ENCODE measurements around the gene NLRP7.
"Not testable (repeated sequence)": the region's sequence is repeated elsewhere in the genome, so short reads cannot be mapped to it uniquely, and the experiment has no call there.

The NLRP7 gene

GRCh38 chr19:54923276-54923675 lies 24.1 kb downstream of the NLRP7 start:
- TF ChIP-seq CTCF (IDR thresholded peaks at IDR 0.05; ENCODE audit: insufficient read depth, low read length): no peak
- no peak for TF ChIP-seq SPI1 (IDR thresholded peaks at IDR 0.05; ENCODE audit: borderline replicate concordance, low read depth)
- no peak for TF ChIP-seq REST (IDR thresholded peaks at IDR 0.05; ENCODE audit: insufficient replicate concordance, low read depth)
- no peak for TF ChIP-seq GABPA (IDR thresholded peaks at IDR 0.05; ENCODE audit: low read depth)
- TF ChIP-seq POLR2AphosphoS5 (IDR thresholded peaks at IDR 0.05; ENCODE audit: low read depth): no peak
- no peak overlapping the region for H3K27ac ChIP-seq (replicated peaks)
- H3K4me3 ChIP-seq (replicated peaks; ENCODE audit: insufficient read depth, low read length): no peak overlapping the region
- DNase-seq (ENCODE audit: low read depth in 1 of 2, low spot score in 1 of 2): no peak
- H3K27me3 ChIP-seq (ENCODE audit: insufficient read depth, poor library complexity, severe bottlenecking): no peaks in the 10 kb centered on the region

GRCh38 chr19:54921082-54921481 lies 26.2 kb downstream of the NLRP7 start:
- H3K27me3 ChIP-seq (ENCODE audit: insufficient read depth, poor library complexity, severe bottlenecking): no peaks in the 10 kb centered on the region
- no peak overlapping the region for H3K27ac ChIP-seq (replicated peaks)
- no peak for TF ChIP-seq REST (IDR thresholded peaks at IDR 0.05; ENCODE audit: insufficient replicate concordance, low read depth)
- TF ChIP-seq POLR2AphosphoS5 (IDR thresholded peaks at IDR 0.05; ENCODE audit: low read depth): no peak
- TF ChIP-seq CTCF (IDR thresholded peaks at IDR 0.05; ENCODE audit: insufficient read depth, low read length): no peak
- no peak for TF ChIP-seq SPI1 (IDR thresholded peaks at IDR 0.05; ENCODE audit: borderline replicate concordance, low read depth)
- TF ChIP-seq GABPA (IDR thresholded peaks at IDR 0.05; ENCODE audit: low read depth): no peak
- no peak overlapping the region for H3K4me3 ChIP-seq (replicated peaks; ENCODE audit: insufficient read depth, low read length)
- DNase-seq (ENCODE audit: low read depth in 1 of 2, low spot score in 1 of 2): no peak

- H3K27me3 ChIP-seq (ENCODE audit: insufficient read depth, poor library complexity, severe bottlenecking): not testable (repeated sequence)
Observed at GRCh38 chr19:54919646-54920563, 27.4 kb downstream of the NLRP7 start.

GRCh38 chr19:54918499-54918898 lies 28.8 kb downstream of the NLRP7 start:
- Histone ChIP-seq H3K27ac (replicated peaks) (no peak overlapping the region), H3K27me3 (ENCODE audit: insufficient read depth, poor library complexity, severe bottlenecking) (no peaks in the 10 kb centered on the region), H3K4me3 (replicated peaks; ENCODE audit: insufficient read depth, low read length) (no peak overlapping the region)
- DNase-seq (ENCODE audit: low read depth in 1 of 2, low spot score in 1 of 2): no peak
- no peak for TF ChIP-seq POLR2AphosphoS5 (IDR thresholded peaks at IDR 0.05; ENCODE audit: low read depth)
- no peak for TF ChIP-seq SPI1 (IDR thresholded peaks at IDR 0.05; ENCODE audit: borderline replicate concordance, low read depth)
- TF ChIP-seq REST (IDR thresholded peaks at IDR 0.05; ENCODE audit: insufficient replicate concordance, low read depth): no peak
- no peak for TF ChIP-seq CTCF (IDR thresholded peaks at IDR 0.05; ENCODE audit: insufficient read depth, low read length)
- no peak for TF ChIP-seq GABPA (IDR thresholded peaks at IDR 0.05; ENCODE audit: low read depth)

More at GRCh38 chr19:54919646-54920563, 27.4 kb downstream of the NLRP7 start:
- DNase-seq (ENCODE audit: low read depth in 1 of 2, low spot score in 1 of 2): peak in 1 of 2 experiments; percentile 41
- not testable (repeated sequence) for H3K4me3 ChIP-seq (replicated peaks; ENCODE audit: insufficient read depth, low read length); H3K27ac ChIP-seq (replicated peaks)
